GM13977 (cell line): Measurements from ENCODE around the gene LBR.
A peak's percentile ranks its signal among the peaks of the same experiment; 100 is the strongest.

Experiments used
- DNase-seq: peaks from one replicate; pipeline ENCODE4 v3.0.0; 2012; ENCODE audit warnings: low spot score
- in situ Hi-C: fragments of 300-500 bp; cut with MboI; formaldehyde crosslinking; loops from one replicate; pipeline ENCODE4 v1.12.0; 2022; ENCODE audit warnings: low sequenced_read_pairs, low pct_unique_long_range_greater_than_20kb, mixed read lengths, inconsistent platforms; ENCODE audit not compliant: unreplicated experiment
- TF ChIP-seq, protein P1 (sequence below): IDR thresholded peaks from 2 replicates; pipeline ENCODE4 v1.5.1; 2012; ENCODE audit warnings: mild to moderate bottlenecking, control low read depth; ENCODE audit not compliant: insufficient read depth; ENCODE audit errors: extremely low read depth, missing control alignments

The LBR gene

DNA sequence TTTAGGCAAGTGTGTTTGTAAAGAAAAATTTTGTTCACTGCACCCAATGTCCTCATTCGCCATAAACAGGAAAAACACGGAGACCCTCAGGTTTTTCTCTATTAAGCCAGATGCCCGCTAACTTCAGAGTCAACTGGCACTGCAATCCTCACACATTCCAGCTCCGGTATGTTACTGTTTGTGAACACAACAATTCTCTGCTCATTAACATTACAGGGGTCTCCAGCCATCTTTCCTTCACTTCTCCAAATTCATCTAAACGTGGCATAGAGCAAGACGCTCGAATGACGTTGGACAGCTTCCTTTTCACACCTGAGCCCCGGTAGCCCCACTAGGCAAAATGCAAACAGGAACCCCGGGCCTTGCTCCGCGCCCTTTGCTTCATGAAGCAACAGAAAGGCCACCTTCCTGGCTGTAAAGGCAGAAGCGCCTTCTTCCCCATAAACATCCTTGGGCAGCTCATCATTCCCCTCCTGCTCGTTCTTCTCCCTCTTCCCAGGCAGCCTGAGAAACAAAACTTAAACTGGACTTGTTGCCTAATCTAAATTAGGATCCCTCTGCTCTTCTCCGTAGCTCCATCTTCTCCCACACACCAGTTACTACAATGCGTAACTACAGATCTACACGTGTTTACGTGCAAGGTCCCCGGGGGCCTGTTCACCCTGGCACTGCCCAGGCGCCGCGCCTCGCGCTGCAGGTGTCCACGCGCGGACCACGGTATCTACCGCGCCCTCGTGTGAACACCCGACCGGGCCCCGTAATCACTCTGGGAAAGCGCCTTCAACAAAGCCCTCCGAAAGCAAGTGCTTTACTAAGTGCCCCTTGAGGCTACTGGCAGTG is 1.2 kb downstream of the LBR start:
- peak; percentile 34 for DNase-seq
- in situ Hi-C loops, result no loop called here
- TF ChIP-seq, protein P1, sequence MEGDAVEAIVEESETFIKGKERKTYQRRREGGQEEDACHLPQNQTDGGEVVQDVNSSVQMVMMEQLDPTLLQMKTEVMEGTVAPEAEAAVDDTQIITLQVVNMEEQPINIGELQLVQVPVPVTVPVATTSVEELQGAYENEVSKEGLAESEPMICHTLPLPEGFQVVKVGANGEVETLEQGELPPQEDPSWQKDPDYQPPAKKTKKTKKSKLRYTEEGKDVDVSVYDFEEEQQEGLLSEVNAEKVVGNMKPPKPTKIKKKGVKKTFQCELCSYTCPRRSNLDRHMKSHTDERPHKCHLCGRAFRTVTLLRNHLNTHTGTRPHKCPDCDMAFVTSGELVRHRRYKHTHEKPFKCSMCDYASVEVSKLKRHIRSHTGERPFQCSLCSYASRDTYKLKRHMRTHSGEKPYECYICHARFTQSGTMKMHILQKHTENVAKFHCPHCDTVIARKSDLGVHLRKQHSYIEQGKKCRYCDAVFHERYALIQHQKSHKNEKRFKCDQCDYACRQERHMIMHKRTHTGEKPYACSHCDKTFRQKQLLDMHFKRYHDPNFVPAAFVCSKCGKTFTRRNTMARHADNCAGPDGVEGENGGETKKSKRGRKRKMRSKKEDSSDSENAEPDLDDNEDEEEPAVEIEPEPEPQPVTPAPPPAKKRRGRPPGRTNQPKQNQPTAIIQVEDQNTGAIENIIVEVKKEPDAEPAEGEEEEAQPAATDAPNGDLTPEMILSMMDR, result no peak

DNA sequence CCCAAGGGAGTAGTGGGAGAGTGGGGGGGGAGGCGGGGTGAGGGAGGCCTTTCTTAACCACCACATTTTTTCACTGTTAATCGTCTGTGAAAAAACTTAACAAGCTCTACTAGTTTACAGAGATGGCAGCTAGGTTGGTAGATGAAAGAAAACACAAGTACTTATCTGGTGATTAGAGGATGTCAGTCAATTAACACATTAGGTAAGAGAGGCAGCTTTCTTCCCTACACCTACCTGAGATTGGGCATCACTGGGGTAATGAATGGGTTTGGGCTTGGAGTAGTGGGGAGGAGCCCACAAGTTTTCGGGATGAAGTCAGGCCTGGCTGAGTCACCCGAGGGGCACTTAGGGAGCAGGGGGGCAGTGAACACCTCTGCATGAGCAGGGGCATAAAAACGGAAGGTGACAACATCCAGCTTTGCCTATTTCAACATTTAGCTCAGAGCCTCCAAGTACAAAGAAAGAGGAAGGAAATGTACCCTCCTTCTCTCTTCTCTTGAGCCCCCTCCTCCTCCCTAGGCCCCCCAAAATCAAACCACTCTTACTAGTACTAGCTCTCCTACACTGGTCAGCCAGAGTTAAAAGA is 2.5 kb downstream of the LBR start:
- in situ Hi-C loops, result no loop called here

DNA sequence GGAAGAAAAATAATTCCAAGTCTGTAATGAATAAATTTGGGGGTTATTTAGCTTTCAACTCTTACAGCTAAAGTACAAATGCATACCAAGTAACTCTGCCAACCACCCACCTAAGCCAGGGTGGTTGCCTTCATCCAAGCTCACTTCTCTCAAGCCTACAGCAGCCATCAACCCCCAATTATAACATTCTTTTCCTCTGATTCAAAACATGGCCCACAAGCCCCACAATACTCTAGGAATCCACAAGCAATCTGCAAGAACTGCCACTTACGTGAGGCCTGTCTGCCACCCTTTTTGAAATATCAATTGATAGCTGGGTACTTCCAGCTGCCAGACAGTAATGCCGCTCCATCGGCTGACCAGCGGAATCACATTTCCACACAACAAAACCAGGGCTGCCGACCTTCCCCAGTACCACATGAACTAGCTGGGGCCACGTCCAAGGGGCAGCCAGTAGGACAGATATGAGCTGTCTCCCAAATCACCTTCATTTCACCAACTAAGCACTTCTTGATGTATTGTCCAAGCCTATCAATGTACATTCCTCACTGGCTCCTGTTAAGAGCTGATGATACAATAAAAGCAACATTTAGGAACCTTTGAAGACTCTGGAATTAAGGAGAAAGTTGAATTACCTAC is 3.2 kb downstream of the LBR start:
- TF ChIP-seq, protein P1, result no peak
- no peak for DNase-seq
- in situ Hi-C loops, result no loop called here

More for the DNA sequence above, 2.5 kb downstream of the LBR start:
- DNase-seq, result no peak
- TF ChIP-seq, protein P1, result no peak

DNA sequence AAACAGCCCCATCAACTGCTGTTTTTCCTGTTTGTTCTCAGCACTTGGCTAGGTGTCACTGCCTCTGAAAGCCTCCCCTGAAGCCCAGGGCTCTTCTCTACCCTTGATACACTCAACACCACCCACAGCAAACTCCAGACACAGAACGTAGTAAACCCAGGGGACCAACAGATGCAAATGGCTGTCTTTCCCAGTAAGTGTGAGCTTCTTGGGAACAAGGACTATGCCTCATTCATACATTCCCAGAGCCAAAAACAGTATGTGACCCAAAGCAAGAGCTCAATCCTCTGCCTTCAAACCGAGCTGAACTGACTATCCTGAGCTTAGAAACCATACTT is 4.4 kb downstream of the LBR start:
- in situ Hi-C loops, result no loop called here
- TF ChIP-seq, protein P1, result no peak
- no peak for DNase-seq

DNA sequence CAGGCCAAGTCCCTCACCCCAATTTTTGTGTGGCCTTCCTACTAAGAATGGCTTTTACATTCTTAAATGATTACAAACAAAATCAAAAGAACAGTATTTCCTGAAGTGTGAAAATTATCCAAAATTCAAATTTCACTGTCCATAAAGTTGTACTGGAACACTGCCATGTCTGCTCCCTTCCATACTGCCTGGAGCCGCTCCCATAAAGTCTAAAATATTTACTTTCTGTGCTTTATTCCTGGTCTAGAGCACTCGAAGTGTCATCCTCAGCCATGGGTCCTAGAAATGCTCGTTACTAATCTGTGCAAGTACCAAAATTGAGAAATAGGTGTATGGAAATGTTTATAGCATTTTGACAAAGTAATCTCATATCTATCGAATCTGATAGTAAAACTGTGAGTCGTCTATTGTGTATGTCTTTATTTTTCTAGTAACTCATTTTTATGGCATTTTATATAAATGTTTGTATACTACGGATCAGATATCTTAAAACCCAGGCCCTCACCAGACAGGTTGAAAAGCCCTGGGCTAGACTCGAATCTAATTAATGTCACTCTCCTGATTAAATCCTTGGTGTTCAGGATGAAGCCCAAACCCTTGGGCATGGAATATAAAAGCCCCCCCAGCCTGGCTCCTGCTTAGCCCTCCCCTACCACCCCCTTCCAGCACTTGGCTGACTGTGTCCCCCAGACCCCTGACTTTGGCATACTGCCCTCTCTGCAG is 4.9 kb downstream of the LBR start:
- in situ Hi-C loops, result no loop called here
- TF ChIP-seq, protein P1, result no peak
- no peak for DNase-seq

DNA sequence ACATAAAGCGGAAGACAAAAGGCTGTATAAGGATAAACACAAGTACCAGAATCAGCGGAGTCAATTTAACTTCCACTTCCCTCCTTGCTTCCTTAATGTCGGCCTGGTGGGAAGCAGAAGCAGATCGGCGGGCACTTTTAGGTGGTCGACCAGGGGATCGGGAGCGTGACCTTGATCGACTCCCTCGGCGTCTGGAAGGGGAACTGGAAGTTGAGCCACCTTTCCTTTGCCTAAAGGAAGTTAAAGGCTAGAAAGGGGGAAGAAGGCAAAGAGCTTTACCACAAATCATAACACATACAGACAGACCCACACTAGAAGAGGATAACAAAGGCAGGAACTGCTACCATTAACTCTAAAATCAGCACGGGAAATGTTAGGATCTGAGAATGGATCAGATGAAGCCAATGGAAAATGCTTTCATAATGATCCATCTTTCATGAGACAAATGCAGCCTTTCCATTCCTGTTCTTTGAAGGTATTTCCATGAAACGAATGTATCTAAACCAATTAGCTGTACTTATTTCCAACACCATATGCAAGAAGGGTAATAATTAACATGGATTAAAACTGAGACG is 5.7 kb downstream of the LBR start:
- in situ Hi-C loops, result no loop called here
- TF ChIP-seq, protein P1, result no peak
- no peak for DNase-seq
